H9 (cell line): Measurements from ENCODE around the gene MELK. TPM values are rescaled to one million over a fixed set of nuclear protein-coding genes. Genes with fewer than 3 reads are reported as not detected.

ENCODE experiments used
- DNase-seq: peaks from one replicate; pipeline ENCODE4 v3.0.0-alpha.2; 2017
- H2AFZ ChIP-seq: one replicate; pipeline ENCODE4 v1.6.1; 2013; ENCODE audit warnings: mild to moderate bottlenecking, low read length, control low read depth, moderate library complexity
- H2AK5ac ChIP-seq: 2 replicates; pipeline ENCODE4 v1.6.1; 2013; ENCODE audit warnings: low read length, control low read depth, mixed read lengths; ENCODE audit not compliant: insufficient read length
- H2BK120ac ChIP-seq: one replicate; pipeline ENCODE4 v1.6.1; 2013; ENCODE audit warnings: low read depth, mild to moderate bottlenecking, low read length, control low read depth, inconsistent platforms; ENCODE audit not compliant: poor library complexity, severe bottlenecking
- H2BK12ac ChIP-seq: 2 replicates; pipeline ENCODE4 v1.6.1; 2013; ENCODE audit warnings: low read length, control low read depth, mixed read lengths, low read depth; ENCODE audit not compliant: insufficient read length
- H2BK15ac ChIP-seq: 2 replicates; pipeline ENCODE4 v1.6.1; 2013; ENCODE audit warnings: low read depth, low read length, control low read depth
- H2BK20ac ChIP-seq: one replicate; pipeline ENCODE4 v1.6.1; 2013; ENCODE audit warnings: low read depth, mild to moderate bottlenecking, low read length, control low read depth, inconsistent platforms; ENCODE audit not compliant: poor library complexity, severe bottlenecking
- H2BK5ac ChIP-seq: 2 replicates; pipeline ENCODE4 v1.6.1; 2013; ENCODE audit warnings: low read length, control low read depth, mixed read lengths; ENCODE audit not compliant: insufficient read length
- H3K14ac ChIP-seq: 2 replicates; pipeline ENCODE4 v1.6.1; 2013; ENCODE audit warnings: low read length, control low read depth; ENCODE audit not compliant: insufficient read depth
- H3K18ac ChIP-seq: 2 replicates; pipeline ENCODE4 v1.6.1; 2013; ENCODE audit warnings: low read depth, mild to moderate bottlenecking, mixed read lengths, low read length, control low read depth; ENCODE audit not compliant: insufficient read length
- H3K23ac ChIP-seq: 2 replicates; pipeline ENCODE4 v1.6.1; 2013; ENCODE audit warnings: low read length, control low read depth, mixed read lengths, low read depth; ENCODE audit not compliant: insufficient read length
- H3K23me2 ChIP-seq: 2 replicates; pipeline ENCODE4 v1.6.1; 2013; ENCODE audit warnings: low read depth, mild to moderate bottlenecking, mixed read lengths, low read length, control low read depth; ENCODE audit not compliant: insufficient read length, poor library complexity, severe bottlenecking
- H3K27ac ChIP-seq: 2 replicates; pipeline ENCODE4 v1.5.1; 2013; ENCODE audit warnings: low read length, control low read depth, mixed read lengths, low read depth; ENCODE audit not compliant: insufficient read length
- H3K27me3 ChIP-seq: 2 replicates; pipeline ENCODE4 v1.6.1; 2013; ENCODE audit warnings: low read length, control low read depth, inconsistent platforms; ENCODE audit not compliant: insufficient read depth
- H3K4ac ChIP-seq: 2 replicates; pipeline ENCODE4 v1.6.1; 2013; ENCODE audit warnings: low read depth, mild to moderate bottlenecking, control low read depth, inconsistent platforms, low read length, moderate library complexity
- H3K4me1 ChIP-seq: 2 replicates; pipeline ENCODE4 v1.6.1; 2013; ENCODE audit warnings: low read length, control low read depth, inconsistent platforms; ENCODE audit not compliant: insufficient read depth
- H3K4me2 ChIP-seq: 2 replicates; pipeline ENCODE4 v1.6.1; 2013; ENCODE audit warnings: low read length, control low read depth, mixed read lengths; ENCODE audit not compliant: insufficient read length, insufficient read depth
- H3K56ac ChIP-seq: 2 replicates; pipeline ENCODE4 v1.6.1; 2013; ENCODE audit warnings: low read depth, mild to moderate bottlenecking, mixed read lengths, low read length, control low read depth; ENCODE audit not compliant: insufficient read length
- H3K79me1 ChIP-seq: 2 replicates; pipeline ENCODE4 v1.6.1; 2013; ENCODE audit warnings: low read depth, mild to moderate bottlenecking, moderate library complexity, low read length, control low read depth, inconsistent platforms; ENCODE audit not compliant: insufficient read depth, poor library complexity, severe bottlenecking
- H3K79me2 ChIP-seq: 2 replicates; pipeline ENCODE4 v1.6.1; 2013; ENCODE audit warnings: low read length, control low read depth, inconsistent platforms; ENCODE audit not compliant: insufficient read depth
- H3K9ac ChIP-seq: 2 replicates; pipeline ENCODE4 v1.6.1; 2013; ENCODE audit warnings: low read length, control low read depth, mixed read lengths; ENCODE audit not compliant: insufficient read length; ENCODE audit errors: extremely low read depth
- H3K9me3 ChIP-seq: one replicate; pipeline ENCODE4 v1.6.1; 2013; ENCODE audit warnings: low read depth, low read length, inconsistent platforms; ENCODE audit not compliant: control insufficient read depth
- H3T11ph ChIP-seq: one replicate; pipeline ENCODE4 v1.6.1; 2013; ENCODE audit warnings: mild to moderate bottlenecking, low read length, control low read depth, inconsistent platforms
- H4K20me1 ChIP-seq: one replicate; pipeline ENCODE4 v1.6.1; 2013; ENCODE audit not compliant: control insufficient read depth, insufficient read length, insufficient read depth
- H4K5ac ChIP-seq: 2 replicates; pipeline ENCODE4 v1.6.1; 2013; ENCODE audit warnings: low read depth, mild to moderate bottlenecking, mixed read lengths, low read length, control low read depth; ENCODE audit not compliant: insufficient read length
- H4K8ac ChIP-seq: replicated peaks from 2 replicates; pipeline ENCODE4 v1.6.1; 2013; ENCODE audit warnings: low read length, control low read depth, mixed read lengths, low read depth; ENCODE audit not compliant: insufficient read length
- H4K91ac ChIP-seq: 2 replicates; pipeline ENCODE4 v1.6.1; 2013; ENCODE audit warnings: low read depth, mild to moderate bottlenecking, moderate library complexity, mixed read lengths, low read length, control low read depth; ENCODE audit not compliant: insufficient read length
- H3K27ac Mint-ChIP-seq, 3 experiments: 2 replicates in 2 of 3; 3 replicates in 1 of 3; pipeline ENCODE4 v1.8.0; 2020 to 2021; ENCODE audit warnings: mixed read lengths in 3 of 3, mild to moderate bottlenecking in 1 of 3, moderate library complexity in 1 of 3
- H3K27me3 Mint-ChIP-seq: 2 replicates; pipeline ENCODE4 v1.8.0; 2021; ENCODE audit warnings: low read depth, mild to moderate bottlenecking, moderate library complexity, mixed read lengths
- H3K36me3 Mint-ChIP-seq, 3 experiments: 2 replicates in 2 of 3; 3 replicates in 1 of 3; pipeline ENCODE4 v1.8.0; 2020 to 2021; ENCODE audit warnings: low read depth in 3 of 3, mixed read lengths in 3 of 3; ENCODE audit not compliant: insufficient read depth in 1 of 3
- H3K4me1 Mint-ChIP-seq, 2 experiments: 2 replicates each; pipeline ENCODE4 v1.8.0; 2020; ENCODE audit warnings: mixed read lengths in 2 of 2
- H3K4me3 Mint-ChIP-seq, 2 experiments: 2 replicates in 1 of 2; 3 replicates in 1 of 2; pipeline ENCODE4 v1.8.0; 2020 to 2021; ENCODE audit warnings: mild to moderate bottlenecking in 2 of 2, mixed read lengths in 2 of 2, moderate library complexity in 1 of 2
- H3K9me3 Mint-ChIP-seq, 2 experiments: 2 replicates in 1 of 2; 3 replicates in 1 of 2; pipeline ENCODE4 v1.8.0; 2020; ENCODE audit warnings: mild to moderate bottlenecking in 2 of 2, mixed read lengths in 2 of 2, moderate library complexity in 1 of 2
- CTCF ChIP-seq: fragments of 200-600 bp; sonication (generic); conservative IDR thresholded peaks from 3 replicates; pipeline ENCODE4 v1.8.0; 2021; ENCODE audit warnings: antibody characterized with exemption, mild to moderate bottlenecking
- WGBS: extraction: QIAGEN DNeasy Blood & Tissue Kit; methylation state at CpG from one replicate; pipeline ENCODE4 v1.1.7; 2013; ENCODE audit warnings: missing lambda C conversion rate, low lambda C conversion rate, mixed read lengths; ENCODE audit not compliant: insufficient read length; ENCODE audit errors: extremely low coverage; 5-methylcytosine and 5-hydroxymethylcytosine counted together
- total RNA-seq: library from RNA; stranded (reverse); gene quantifications from 2 replicates; pipeline ENCODE4 v1.2.1, GENCODE V29; 2021

Gene MELK
- total RNA-seq, 1 experiment from 2014 or later = 43.6 TPM

GRCh38 chr9:36537861-36538260 lies 34.8 kb upstream of the MELK start:
- Histone ChIP-seq H3K79me2 (no peaks in the 10 kb centered on the region), H3K27ac (no peak overlapping the region), H3K4me2 (no peak overlapping the region), H3K4ac (no peak overlapping the region), H3T11ph (no peak overlapping the region), H2BK5ac (no peak overlapping the region), H4K8ac (no peak overlapping the region), H3K18ac (no peak overlapping the region), H2BK12ac (no peak overlapping the region), H3K56ac (no peak overlapping the region), H3K27me3 (no peaks in the 10 kb centered on the region), H3K23me2 (no peaks in the 10 kb centered on the region), H4K20me1 (no peaks in the 10 kb centered on the region), H3K79me1 (no peaks in the 10 kb centered on the region), H2BK15ac (no peak overlapping the region), H4K91ac (no peak overlapping the region), H3K14ac (no peak overlapping the region), H2BK20ac (no peak overlapping the region), H3K23ac (no peak overlapping the region), H3K9ac (no peak overlapping the region), H4K5ac (no peak overlapping the region), H3K4me1 (no peaks in the 10 kb centered on the region), H2AK5ac (no peak overlapping the region), H2BK120ac (no peak overlapping the region), H2AFZ (no peak overlapping the region), H3K9me3 (no peaks in the 10 kb centered on the region)
- Mint-ChIP-seq H3K4me1 (peaks cover 8 to 11% of the 10 kb centered on the region in 2 experiments; a peak in 3 of 4 replicates), H3K9me3 (peaks cover 8 to 12% of the 10 kb centered on the region in 2 experiments), H3K27ac (no peak overlapping the region; a peak in 1 of 7 replicates), H3K36me3 (peaks cover 2 to 7% (median 3%) of the 10 kb centered on the region in 3 experiments; a peak in 5 of 7 replicates), H3K4me3 (no peak overlapping the region), H3K27me3 (no peaks in the 10 kb centered on the region; the same call in 1 of the 2 replicates)
- no peak for TF ChIP-seq CTCF
- no CpG with 5 or more reads among the region's 4 CpGs for WGBS
- DNase-seq = no peak
